NAMALWA (cell line): ENCODE results near the gene ADAP1.

Source experiments
- DNase-seq: peaks from one replicate; pipeline ENCODE4 v3.0.0-alpha.2; 2015; ENCODE audit warnings: low spot score

ADAP1 gene

DNA sequence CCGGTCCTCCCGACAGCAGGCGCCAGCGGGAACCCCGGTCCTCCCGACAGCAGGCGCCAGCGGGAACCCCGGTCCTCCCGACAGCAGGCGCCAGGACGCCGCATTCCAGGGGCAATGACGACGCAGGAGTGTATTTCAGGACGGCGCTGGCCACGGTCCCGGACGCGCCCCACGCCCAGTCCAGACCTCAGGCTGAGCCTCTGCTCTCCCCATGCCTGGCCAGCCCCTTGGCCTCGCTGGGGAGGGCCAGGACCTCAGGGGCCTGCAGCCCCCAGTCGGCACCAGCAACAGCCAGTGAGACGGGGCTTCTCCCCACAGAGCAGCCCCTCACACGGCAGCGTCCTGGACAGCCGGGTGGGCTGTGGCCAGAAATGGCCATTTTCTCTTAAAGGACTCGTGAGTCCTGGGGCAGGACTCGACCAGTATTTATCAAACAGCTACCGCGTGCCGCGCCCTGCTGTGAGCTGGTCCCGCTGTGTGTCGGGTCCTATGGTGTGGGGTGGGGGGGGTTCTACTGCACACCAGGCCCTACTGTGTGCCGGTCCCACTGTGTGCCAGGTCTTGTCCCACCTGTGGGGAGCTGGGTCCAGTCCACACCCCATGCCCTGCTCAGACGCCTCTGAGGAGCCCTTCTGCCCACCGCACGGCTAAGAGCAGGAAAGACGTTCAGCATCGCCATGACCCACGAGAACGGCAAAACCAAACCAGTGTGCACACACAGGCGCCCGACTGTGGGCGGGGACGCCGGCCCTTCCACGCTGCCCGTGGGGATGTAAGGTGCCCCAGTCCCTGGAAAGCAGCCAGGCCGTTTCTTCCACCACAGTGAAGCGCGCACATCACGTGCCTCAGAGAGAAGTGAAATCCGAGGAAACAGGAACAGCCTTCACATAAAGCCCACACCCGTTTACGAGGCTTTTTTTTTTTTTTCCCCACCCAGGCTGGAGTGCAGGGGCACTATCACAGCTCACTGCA lies 44.8 kb downstream of the ADAP1 start:
- peak; percentile 76 for DNase-seq

- DNase-seq: peak; percentile 78
Observed at GRCh38 chr7:908591-909357, 45.7 kb downstream of the ADAP1 start.

- peak; percentile 73 for DNase-seq
Observed at GRCh38 chr7:908159-908581, 46.3 kb downstream of the ADAP1 start.

GRCh38 chr7:907158-907980 lies 47.1 kb downstream of the ADAP1 start:
- DNase-seq: peak; percentile 95

- no peak for DNase-seq
Observed at GRCh38 chr7:906776-907157, 47.7 kb downstream of the ADAP1 start.

- no peak for DNase-seq
Observed at GRCh38 chr7:904847-905246, 49.6 kb downstream of the ADAP1 start.

GRCh38 chr7:903921-904755 lies 50.3 kb downstream of the ADAP1 start:
- no peak for DNase-seq

- DNase-seq: no peak
Observed at GRCh38 chr7:902996-903395, 51.5 kb downstream of the ADAP1 start.

- peak; percentile 92 for DNase-seq
Observed at GRCh38 chr7:901388-902154, 52.9 kb downstream of the ADAP1 start.

GRCh38 chr7:901041-901387 lies 53.5 kb downstream of the ADAP1 start:
- DNase-seq: peak; percentile 41

DNA sequence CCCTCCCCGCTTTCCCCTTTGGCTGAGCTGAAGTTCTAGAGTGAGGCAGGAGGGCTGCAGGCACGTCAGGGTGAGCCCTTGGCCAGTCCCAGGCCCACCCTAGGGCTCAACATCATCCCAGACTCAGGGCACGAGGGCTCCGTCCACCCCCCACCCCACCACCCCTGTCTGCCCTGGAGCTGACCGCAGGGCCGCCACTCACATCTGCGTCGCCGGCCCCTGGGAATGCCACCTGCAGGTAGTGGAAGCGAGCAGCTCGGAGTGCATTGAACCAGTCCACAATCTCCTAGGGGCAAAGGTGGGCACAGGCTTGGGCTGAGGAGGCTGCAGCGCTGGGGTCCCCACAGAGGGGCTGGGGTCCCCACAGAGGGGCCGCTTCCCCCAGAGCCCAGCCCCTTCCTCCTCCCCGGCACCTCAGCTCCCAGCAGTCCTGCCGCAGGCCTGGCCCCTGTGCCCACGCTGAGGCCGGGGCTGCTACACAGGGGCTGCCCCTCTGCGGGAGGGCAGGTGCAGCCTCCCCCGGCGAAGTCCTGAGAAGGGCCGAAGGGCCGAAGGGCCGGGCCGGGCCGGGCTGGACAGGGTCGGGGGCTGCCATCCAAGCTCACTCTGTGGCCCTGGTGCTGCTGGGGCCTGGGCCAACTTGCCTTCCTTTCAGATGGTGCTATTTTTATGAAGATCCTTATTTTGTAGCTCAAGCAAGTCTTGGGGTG lies 54.0 kb downstream of the ADAP1 start:
- DNase-seq: no peak

DNA sequence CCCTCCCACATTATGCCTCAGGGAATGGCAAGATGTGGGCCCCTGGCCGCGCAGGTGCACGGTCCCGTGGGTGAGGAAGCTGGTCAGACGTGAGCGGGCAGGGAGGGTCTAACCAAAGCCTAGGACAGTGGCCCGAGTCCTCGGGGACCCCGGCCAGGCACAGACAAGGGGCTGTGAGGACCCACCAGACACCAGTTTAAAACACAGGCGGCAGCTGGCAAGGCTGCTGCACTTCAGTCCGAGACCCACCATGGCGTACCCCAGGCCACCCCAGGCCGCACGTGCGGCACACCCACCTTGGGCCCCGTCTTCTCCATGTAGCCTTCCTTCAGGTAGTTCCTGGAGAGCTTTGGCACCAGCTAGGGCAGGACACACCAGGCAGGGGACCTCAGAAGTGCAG lies 54.7 kb downstream of the ADAP1 start:
- no peak for DNase-seq

DNA sequence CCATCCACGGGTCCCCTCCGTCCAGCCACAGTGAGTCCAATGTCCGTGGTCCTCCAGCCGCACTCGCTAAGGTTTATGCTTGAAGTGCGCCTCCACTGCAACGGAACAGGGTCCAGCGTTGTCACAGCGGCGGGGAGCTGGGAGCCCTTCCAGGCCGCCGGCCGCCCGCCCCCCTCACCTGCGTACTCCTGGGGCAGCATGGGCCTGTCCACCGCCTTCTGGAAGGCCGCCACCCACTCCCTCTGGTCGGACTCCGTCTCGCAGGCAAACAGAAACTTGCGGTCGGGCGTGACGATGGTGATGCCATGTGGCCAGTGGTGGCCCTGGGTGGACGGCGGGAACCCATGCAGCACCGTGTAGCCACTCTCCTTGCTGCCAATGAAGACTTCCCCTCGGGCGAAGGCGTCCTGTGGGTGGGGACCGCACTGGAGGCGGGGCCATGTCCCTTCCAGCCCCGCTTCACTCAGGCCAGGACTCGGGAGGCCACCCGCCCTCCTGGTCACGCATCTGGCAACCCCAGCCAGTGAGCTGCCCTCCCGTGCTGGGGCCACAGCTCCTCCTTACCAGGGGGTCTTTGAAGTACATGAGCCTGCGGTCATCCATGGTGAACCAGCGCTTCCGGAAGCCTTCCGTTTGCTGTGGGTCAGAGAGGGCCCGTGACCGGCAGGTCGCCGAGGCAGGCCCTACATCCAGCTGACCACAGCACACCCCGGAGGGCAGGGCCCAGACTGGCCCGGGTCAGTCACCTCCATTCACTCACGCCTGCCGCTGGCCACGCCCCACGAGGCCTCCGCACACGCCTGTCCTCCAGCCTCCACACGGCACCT lies 55.4 kb downstream of the ADAP1 start:
- no peak for DNase-seq

GRCh38 chr7:898460-898854 lies 56.0 kb downstream of the ADAP1 start:
- no peak for DNase-seq

DNA sequence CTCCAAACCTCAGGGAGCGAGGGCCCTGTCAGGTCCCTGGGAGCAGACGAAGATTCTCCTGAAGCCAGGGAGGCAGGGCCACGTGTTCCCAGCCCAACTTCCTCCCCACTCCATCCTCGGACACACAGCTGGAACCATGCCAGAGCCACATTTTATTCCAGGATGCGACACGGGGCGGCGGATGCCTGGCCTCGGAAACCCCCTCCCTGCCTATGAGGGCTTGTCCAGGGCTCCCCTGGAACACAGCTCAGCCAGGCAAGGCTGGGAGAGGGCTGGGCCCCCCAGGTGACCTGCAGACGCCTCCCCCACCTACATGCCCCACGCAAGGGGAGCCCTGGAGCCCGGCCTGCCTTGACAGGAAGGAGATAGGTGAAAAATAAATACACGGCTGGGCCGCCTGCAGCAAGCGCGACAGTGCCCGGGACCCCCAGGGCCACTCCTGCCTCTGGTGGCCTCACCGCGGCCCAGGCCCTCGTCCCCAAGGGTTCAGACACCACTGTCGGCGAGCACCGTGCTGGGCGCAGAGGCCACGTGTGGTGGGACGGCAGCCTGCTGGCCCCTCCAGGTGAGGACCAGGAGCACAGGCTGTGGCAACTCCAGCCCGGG lies 56.6 kb downstream of the ADAP1 start:
- DNase-seq: no peak

- DNase-seq: no peak
Observed at GRCh38 chr7:897086-897485, 57.4 kb downstream of the ADAP1 start.

- DNase-seq: no peak
Observed at GRCh38 chr7:896346-897075, 58.0 kb downstream of the ADAP1 start.
